ENCODE results near the gene MAP7D1. TPM values are rescaled to one million over a fixed set of nuclear protein-coding genes. Genes with fewer than 3 reads are reported as not detected.

The MAP7D1 gene
- total RNA-seq, 1 experiment from 2014 or later, result 49.9 TPM

DNA sequence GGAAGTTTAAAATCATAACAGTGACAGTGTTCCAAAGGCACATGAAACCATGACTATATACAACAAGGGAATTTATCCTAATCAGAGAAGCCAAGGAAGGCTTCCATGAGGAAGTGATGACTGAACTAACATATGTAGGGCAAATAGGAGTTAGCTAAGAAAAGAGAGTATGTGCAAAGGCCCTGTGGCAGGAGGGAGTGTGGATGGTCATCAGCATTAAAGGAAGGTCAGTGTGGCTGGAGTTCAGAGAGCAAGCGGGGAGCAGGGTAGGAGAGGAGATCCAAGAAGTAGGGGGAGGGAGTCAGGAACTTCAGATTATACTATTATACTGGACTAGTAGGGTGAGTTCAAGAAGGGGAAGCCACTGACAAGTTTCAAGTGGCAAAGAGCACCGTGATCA lies 8.4 kb downstream of the MAP7D1 start:
- no peak overlapping the region for H3K56ac ChIP-seq (ENCODE audit: insufficient read length, low read depth, low read length)
- no peaks in the 10 kb centered on the region; a peak in 3 of 7 replicates for H3K36me3 Mint-ChIP-seq (ENCODE audit: insufficient read depth in 1 of 3, low read depth in 3 of 3)
- no peaks in the 10 kb centered on the region for H3K9me3 ChIP-seq (ENCODE audit: control insufficient read depth, low read depth, low read length)
- H3K14ac ChIP-seq (ENCODE audit: insufficient read depth, low read length), result no peak overlapping the region
- peaks cover 3% of the 10 kb centered on the region for H3K79me1 ChIP-seq (ENCODE audit: insufficient read depth, low read depth, low read length, poor library complexity, severe bottlenecking)
- no peak overlapping the region for H2BK5ac ChIP-seq (ENCODE audit: insufficient read length, low read length)
- H2AK5ac ChIP-seq (ENCODE audit: insufficient read length, low read length), result no peak overlapping the region
- H3K4ac ChIP-seq (ENCODE audit: low read depth, low read length), result no peak overlapping the region
- peaks cover 16 to 23% of the 10 kb centered on the region in 2 experiments for H3K4me1 Mint-ChIP-seq
- H2BK120ac ChIP-seq (ENCODE audit: low read depth, low read length, poor library complexity, severe bottlenecking), result no peak overlapping the region
- H4K20me1 ChIP-seq (ENCODE audit: control insufficient read depth, insufficient read depth, insufficient read length), result no peaks in the 10 kb centered on the region
- H3K18ac ChIP-seq (ENCODE audit: insufficient read length, low read depth, low read length), result no peak overlapping the region
- DNase-seq, result no peak
- no peaks in the 10 kb centered on the region for H3K9me3 Mint-ChIP-seq
- no peak overlapping the region for H3K4me2 ChIP-seq (ENCODE audit: insufficient read depth, insufficient read length, low read length)
- H2BK12ac ChIP-seq (ENCODE audit: insufficient read length, low read depth, low read length), result no peak overlapping the region
- H2BK20ac ChIP-seq (ENCODE audit: low read depth, low read length, poor library complexity, severe bottlenecking), result no peak overlapping the region
- H3K23ac ChIP-seq (ENCODE audit: insufficient read length, low read depth, low read length), result no peak overlapping the region
- no peak overlapping the region for H3K4me3 Mint-ChIP-seq
- WGBS (ENCODE audit: extremely low coverage, insufficient read length, low lambda C conversion rate), result no CpG with 5 or more reads among the region's 2 CpGs
- H3K27ac Mint-ChIP-seq, result no peak overlapping the region
- no peak overlapping the region for H4K91ac ChIP-seq (ENCODE audit: insufficient read length, low read depth, low read length)
- TF ChIP-seq, protein P1, sequence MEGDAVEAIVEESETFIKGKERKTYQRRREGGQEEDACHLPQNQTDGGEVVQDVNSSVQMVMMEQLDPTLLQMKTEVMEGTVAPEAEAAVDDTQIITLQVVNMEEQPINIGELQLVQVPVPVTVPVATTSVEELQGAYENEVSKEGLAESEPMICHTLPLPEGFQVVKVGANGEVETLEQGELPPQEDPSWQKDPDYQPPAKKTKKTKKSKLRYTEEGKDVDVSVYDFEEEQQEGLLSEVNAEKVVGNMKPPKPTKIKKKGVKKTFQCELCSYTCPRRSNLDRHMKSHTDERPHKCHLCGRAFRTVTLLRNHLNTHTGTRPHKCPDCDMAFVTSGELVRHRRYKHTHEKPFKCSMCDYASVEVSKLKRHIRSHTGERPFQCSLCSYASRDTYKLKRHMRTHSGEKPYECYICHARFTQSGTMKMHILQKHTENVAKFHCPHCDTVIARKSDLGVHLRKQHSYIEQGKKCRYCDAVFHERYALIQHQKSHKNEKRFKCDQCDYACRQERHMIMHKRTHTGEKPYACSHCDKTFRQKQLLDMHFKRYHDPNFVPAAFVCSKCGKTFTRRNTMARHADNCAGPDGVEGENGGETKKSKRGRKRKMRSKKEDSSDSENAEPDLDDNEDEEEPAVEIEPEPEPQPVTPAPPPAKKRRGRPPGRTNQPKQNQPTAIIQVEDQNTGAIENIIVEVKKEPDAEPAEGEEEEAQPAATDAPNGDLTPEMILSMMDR (conservative IDR thresholded peaks at IDR 0.05), result no peak
- no peaks in the 10 kb centered on the region for H3K27me3 ChIP-seq (ENCODE audit: insufficient read depth, low read length)
- H3K79me2 ChIP-seq (ENCODE audit: insufficient read depth, low read length), result peaks cover 4% of the 10 kb centered on the region; the same call in 1 of the 2 replicates
- H2AFZ ChIP-seq (ENCODE audit: low read length), result no peak overlapping the region
- H3K23me2 ChIP-seq (ENCODE audit: insufficient read length, low read depth, low read length, poor library complexity, severe bottlenecking), result no peaks in the 10 kb centered on the region
- H3T11ph ChIP-seq (ENCODE audit: low read length), result no peak overlapping the region
- no peak overlapping the region for H3K9ac ChIP-seq (ENCODE audit: extremely low read depth, insufficient read length, low read length)
- no peak overlapping the region for H2BK15ac ChIP-seq (ENCODE audit: low read depth, low read length)
- no peak overlapping the region for H3K27ac ChIP-seq (ENCODE audit: insufficient read length, low read depth, low read length)
- no peaks in the 10 kb centered on the region for H3K27me3 Mint-ChIP-seq (ENCODE audit: low read depth)
- no peaks in the 10 kb centered on the region for H3K4me1 ChIP-seq (ENCODE audit: insufficient read depth, low read length)
- no peak overlapping the region for H4K8ac ChIP-seq (replicated peaks; ENCODE audit: insufficient read length, low read depth, low read length)
- no peak overlapping the region for H4K5ac ChIP-seq (ENCODE audit: insufficient read length, low read depth, low read length)
